OCI-LY1 (cell line): ENCODE data around the gene CRAT.

ENCODE experiments used
- H2AFZ ChIP-seq: fragments of 200-600 bp; sonication (generic), shearing (Covaris generic); 2 replicates; pipeline ENCODE4 v1.6.0; 2014; ENCODE audit warnings: antibody characterized with exemption, mild to moderate bottlenecking, low read length
- H3F3A ChIP-seq: fragments of 200-600 bp; sonication (generic), shearing (Covaris generic); 2 replicates; pipeline ENCODE4 v1.6.0; 2014; ENCODE audit warnings: mild to moderate bottlenecking, antibody characterized with exemption, low read length, moderate library complexity; ENCODE audit not compliant: insufficient read depth
- H3K27ac ChIP-seq: fragments of 200-600 bp; sonication (generic); 2 replicates; pipeline ENCODE4 v1.5.1; 2014; ENCODE audit warnings: low read length, mixed run types, mild to moderate bottlenecking, low read depth; ENCODE audit not compliant: poor library complexity, severe bottlenecking
- H3K27me3 ChIP-seq: fragments of 200-600 bp; sonication (generic); 2 replicates; pipeline ENCODE4 v1.6.0; 2014; ENCODE audit warnings: antibody characterized with exemption, mild to moderate bottlenecking, low read length, moderate library complexity; ENCODE audit not compliant: insufficient read depth
- H3K36me3 ChIP-seq: fragments of 200-600 bp; sonication (generic); 2 replicates; pipeline ENCODE4 v1.6.1; 2014; ENCODE audit warnings: mild to moderate bottlenecking, antibody characterized with exemption, low read length, moderate library complexity, mixed read lengths; ENCODE audit not compliant: insufficient read depth
- H3K4me1 ChIP-seq: fragments of 200-600 bp; sonication (generic); 2 replicates; pipeline ENCODE4 v1.5.1; 2014; ENCODE audit warnings: mild to moderate bottlenecking, low read length, moderate library complexity; ENCODE audit not compliant: insufficient read depth, severe bottlenecking
- H3K4me2 ChIP-seq: fragments of 200-600 bp; sonication (generic), shearing (Covaris generic); 2 replicates; pipeline ENCODE4 v1.6.1; 2014; ENCODE audit warnings: low read length
- H3K4me3 ChIP-seq: fragments of 200-600 bp; sonication (generic); 2 replicates; pipeline ENCODE4 v1.5.1; 2014; ENCODE audit warnings: low read length, low read depth, mild to moderate bottlenecking, mixed read lengths; ENCODE audit not compliant: poor library complexity, severe bottlenecking
- H3K79me2 ChIP-seq: fragments of 200-600 bp; shearing (Covaris generic); 2 replicates; pipeline ENCODE4 v1.6.1; 2016; ENCODE audit warnings: mixed run types, low read length, mixed read lengths; ENCODE audit not compliant: insufficient read depth
- H3K9ac ChIP-seq: fragments of 200-600 bp; sonication (generic), shearing (Covaris generic); 2 replicates; pipeline ENCODE4 v1.6.1; 2014; ENCODE audit warnings: mild to moderate bottlenecking, low read length, mixed read lengths
- H3K9me2 ChIP-seq: fragments of 200-600 bp; sonication (generic), shearing (Covaris generic); 2 replicates; pipeline ENCODE4 v1.6.1; 2014; ENCODE audit warnings: low read depth, mild to moderate bottlenecking, low read length, mixed read lengths
- H3K9me3 ChIP-seq: fragments of 200-600 bp; shearing (Covaris generic); 2 replicates; pipeline ENCODE4 v1.6.1; 2014; ENCODE audit warnings: low read length, mixed read lengths
- H4K20me1 ChIP-seq: fragments of 200-600 bp; sonication (generic), shearing (Covaris generic); 2 replicates; pipeline ENCODE4 v1.6.0; 2016; ENCODE audit warnings: mild to moderate bottlenecking, low read length; ENCODE audit not compliant: insufficient read depth
- CTCF ChIP-seq: fragments of 200-600 bp; sonication (generic), shearing (Covaris generic); IDR thresholded peaks from 2 replicates; pipeline ENCODE4 v1.5.1; 2017; ENCODE audit warnings: mild to moderate bottlenecking, antibody characterized with exemption, low read length, moderate library complexity, mixed read lengths
- EZH2 ChIP-seq: fragments of 200-600 bp; sonication (generic), shearing (Covaris generic); IDR thresholded peaks from 2 replicates; pipeline ENCODE4 v1.8.0; 2017; ENCODE audit warnings: borderline replicate concordance, mixed run types, mild to moderate bottlenecking, antibody characterized with exemption, low read length, moderate library complexity, mixed read lengths

CRAT gene

GRCh38 chr9:129151469-129151868 lies 40.9 kb upstream of the CRAT start:
- H3K4me1 ChIP-seq, result peaks cover 28% of the 10 kb centered on the region
- no peaks in the 10 kb centered on the region for H3K9me2 ChIP-seq
- TF ChIP-seq EZH2 (no peak), CTCF (no peak)
- no peak overlapping the region for H2AFZ ChIP-seq
- H3K4me2 ChIP-seq, result no peak overlapping the region
- no peaks in the 10 kb centered on the region for H3K9me3 ChIP-seq
- H3K4me3 ChIP-seq, result no peak overlapping the region
- no peaks in the 10 kb centered on the region for H3K79me2 ChIP-seq
- no peaks in the 10 kb centered on the region; the same call in 1 of the 2 replicates for H3K36me3 ChIP-seq
- H4K20me1 ChIP-seq, result no peaks in the 10 kb centered on the region
- H3K27ac ChIP-seq, result no peak overlapping the region
- H3K27me3 ChIP-seq, result no peaks in the 10 kb centered on the region
- no peak overlapping the region for H3K9ac ChIP-seq
- H3F3A ChIP-seq, result no peaks in the 10 kb centered on the region

- Histone ChIP-seq H3K4me1 (peaks cover 28% of the 10 kb centered on the region), H3K9me2 (no peaks in the 10 kb centered on the region), H3F3A (no peaks in the 10 kb centered on the region), H3K4me2 (no peak overlapping the region), H3K9ac (no peak overlapping the region), H3K27me3 (no peaks in the 10 kb centered on the region), H3K36me3 (no peaks in the 10 kb centered on the region; the same call in 1 of the 2 replicates), H4K20me1 (no peaks in the 10 kb centered on the region), H3K4me3 (no peak overlapping the region), H3K27ac (no peak overlapping the region), H3K79me2 (no peaks in the 10 kb centered on the region), H3K9me3 (no peaks in the 10 kb centered on the region), H2AFZ (no peak overlapping the region)
- TF ChIP-seq EZH2 (no peak), CTCF (no peak)
These were observed 40.1 kb upstream of the CRAT start for GRCh38 chr9:129150672-129151211.

- Histone ChIP-seq H3K9me3 (no peaks in the 10 kb centered on the region), H3K4me3 (no peak overlapping the region), H3K27me3 (no peaks in the 10 kb centered on the region), H3K36me3 (no peaks in the 10 kb centered on the region), H3K9ac (no peak overlapping the region), H3K9me2 (no peaks in the 10 kb centered on the region), H2AFZ (no peak overlapping the region), H3K79me2 (no peaks in the 10 kb centered on the region), H4K20me1 (no peaks in the 10 kb centered on the region), H3K4me2 (no peak overlapping the region), H3F3A (no peaks in the 10 kb centered on the region), H3K27ac (no peak overlapping the region), H3K4me1 (peaks cover 28% of the 10 kb centered on the region)
- TF ChIP-seq CTCF (no peak), EZH2 (no peak)
These were observed 39.5 kb upstream of the CRAT start for GRCh38 chr9:129150122-129150521.
